HG03558 (cell line): ENCODE measurements around the gene TMEM213.
"Not testable (repeated sequence)": the region's sequence is repeated elsewhere in the genome, so short reads cannot be mapped to it uniquely, and the experiment has no call there.

Experiments
- ATAC-seq: cut with Tn5 transposase; IDR thresholded peaks from one replicate; pipeline ENCODE4 v1.9.1; 2021; ENCODE audit warnings: moderate number of reproducible peaks; ENCODE audit not compliant: unreplicated experiment; ENCODE audit errors: extremely low read depth

Gene TMEM213

DNA sequence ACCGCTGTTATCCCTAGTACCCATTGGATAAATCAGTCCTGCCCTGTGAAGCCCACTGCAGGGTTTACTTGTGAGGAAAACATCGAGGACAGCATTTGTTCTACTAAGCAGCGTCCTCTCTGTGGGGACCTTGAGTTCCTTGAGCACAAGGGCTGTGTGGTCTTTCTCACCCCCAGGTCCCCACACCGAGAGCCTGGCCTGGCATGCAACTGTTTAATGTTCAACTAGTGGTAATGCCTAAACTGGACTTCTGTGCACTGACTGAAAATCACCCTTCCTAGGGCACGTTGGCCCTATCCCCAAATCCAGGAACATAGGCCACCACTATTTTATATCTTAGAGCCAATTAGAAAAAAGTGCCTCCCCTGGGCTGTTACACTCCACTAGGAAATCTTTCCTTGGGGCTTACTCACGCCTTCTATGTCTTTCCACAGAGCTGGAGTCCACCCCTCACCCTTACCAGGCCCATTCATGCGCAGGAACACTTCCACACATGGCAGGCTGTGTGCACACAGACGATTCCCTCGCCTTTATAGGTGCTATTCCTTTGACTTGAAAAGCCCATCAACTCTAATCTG is 1.7 kb upstream of the TMEM213 start:
- ATAC-seq = no peak

DNA sequence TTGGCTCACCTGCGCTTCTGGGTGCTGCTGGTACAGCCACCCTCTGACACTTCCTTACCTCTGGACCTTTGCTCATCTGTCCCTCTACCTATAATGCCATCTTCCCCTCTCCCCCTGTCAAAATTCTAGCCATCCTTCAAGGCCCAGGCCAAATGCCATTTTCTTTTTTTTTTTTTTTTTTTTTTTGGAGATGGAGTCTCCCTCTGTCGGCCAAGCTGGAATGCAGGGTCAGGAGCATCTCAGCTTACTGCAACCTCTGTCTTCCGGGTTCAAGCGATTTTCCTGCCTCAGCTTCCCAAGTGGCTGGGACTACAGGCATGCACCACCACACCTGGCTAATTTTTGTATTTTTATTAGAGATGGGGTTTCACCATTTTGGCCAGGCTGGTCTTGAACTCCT is 748 bp upstream of the TMEM213 start:
- not testable (repeated sequence) for ATAC-seq

DNA sequence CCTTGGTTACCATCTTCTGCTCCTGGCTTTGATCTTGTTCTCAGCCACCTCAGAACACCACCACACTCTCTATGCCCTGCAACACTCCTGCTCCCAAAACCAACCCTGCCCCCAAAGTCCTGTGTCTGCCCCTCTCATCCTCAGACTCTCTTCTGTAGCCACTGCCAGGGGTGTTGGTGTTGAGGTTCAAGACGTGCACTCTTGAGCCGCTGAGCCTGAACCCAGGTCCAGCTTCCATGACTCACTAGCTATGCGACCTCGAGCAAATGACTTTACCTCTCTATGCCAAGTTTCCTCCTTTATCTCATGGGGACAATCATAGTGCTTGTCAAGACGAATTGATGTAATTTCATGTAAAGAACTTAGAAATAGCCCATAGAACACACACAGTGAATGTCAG is 1.0 kb downstream of the TMEM213 start:
- no peak for ATAC-seq

DNA sequence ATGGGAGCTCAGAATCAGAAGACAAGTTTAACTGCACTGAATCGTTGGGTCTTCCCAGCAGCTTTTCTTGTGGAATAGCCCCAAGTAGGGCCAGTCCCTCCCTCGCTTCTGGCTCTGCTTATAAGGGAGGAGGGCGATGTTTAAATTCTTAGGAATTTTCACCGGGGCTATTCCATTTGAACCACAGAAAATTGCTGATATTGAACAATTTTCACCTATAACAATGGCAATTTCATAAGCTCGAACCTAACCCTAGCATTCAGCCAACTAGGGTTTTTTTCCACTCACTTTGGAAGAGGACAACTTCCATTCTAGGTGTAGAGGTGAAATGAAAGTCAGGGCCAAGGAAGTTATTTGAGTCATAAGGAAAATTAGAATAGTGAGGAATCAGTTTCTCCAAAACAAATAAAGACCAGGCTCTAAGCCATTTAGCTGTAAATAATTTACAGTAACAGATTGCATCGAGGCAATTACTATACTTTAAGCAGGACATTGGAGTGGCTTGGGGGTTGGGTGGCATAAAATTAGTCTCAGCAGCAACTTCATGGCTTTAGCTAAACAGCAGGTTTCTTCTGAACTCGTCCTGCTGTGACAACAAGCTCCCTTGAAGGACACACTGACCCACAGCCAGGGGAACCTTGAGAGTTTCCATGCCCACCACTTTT is 1.7 kb downstream of the TMEM213 start:
- ATAC-seq = no peak

DNA sequence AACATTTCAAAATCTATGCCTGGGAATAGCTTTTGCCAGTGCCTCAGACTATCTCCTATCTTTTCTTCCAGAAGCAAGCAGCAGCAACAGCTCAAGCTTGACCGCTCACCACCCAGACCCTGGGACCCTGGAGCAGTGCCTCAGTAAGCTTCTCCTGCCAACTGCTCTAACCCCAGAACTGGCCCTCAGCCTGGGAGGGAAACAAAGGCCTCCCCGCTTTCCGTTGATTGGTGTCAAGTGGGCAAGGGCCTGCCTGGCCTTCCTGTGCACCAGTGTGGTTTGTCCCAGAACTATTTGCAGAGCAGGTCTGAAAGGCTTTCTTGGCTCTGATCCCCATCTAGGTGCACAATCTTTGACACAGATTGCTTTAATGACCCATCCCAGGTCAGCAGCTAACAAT is 3.5 kb downstream of the TMEM213 start:
- ATAC-seq = no peak

DNA sequence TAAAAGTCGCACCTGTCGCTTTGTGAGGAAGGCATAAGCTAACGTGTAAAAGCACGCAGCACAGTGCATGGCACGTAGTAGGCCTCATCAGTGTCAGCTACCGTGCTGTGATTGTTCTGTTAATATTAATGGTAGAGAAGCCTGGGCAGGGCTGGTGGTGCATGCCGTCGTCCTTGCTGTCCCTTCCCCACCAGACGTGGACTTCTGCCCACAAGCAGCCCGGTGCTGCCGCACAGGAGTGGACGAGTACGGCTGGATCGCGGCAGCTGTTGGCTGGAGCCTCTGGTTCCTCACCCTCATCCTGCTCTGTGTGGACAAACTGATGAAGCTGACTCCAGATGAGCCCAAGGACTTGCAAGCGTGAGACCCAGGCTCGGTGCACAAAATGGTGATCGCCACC is 4.9 kb downstream of the TMEM213 start:
- ATAC-seq = no peak

DNA sequence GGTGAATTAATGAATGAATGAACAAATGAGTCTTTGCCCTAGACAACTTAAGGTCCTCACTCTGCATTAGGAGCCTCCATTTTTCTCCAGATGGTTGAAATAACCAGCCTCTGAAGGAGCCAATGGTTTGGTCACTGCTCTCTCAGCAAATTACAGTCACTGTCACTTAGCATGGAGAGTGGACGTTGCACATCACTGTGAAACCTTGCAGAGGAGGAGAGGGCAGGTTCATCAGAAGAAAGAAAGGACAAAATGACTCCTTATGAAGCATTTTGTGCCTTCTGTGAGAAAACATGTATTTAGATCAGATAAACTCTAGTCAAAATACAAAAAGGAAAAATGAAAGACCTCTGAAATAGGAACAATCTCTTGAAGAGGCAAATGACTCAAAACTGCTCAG is 6.8 kb downstream of the TMEM213 start:
- ATAC-seq = no peak

DNA sequence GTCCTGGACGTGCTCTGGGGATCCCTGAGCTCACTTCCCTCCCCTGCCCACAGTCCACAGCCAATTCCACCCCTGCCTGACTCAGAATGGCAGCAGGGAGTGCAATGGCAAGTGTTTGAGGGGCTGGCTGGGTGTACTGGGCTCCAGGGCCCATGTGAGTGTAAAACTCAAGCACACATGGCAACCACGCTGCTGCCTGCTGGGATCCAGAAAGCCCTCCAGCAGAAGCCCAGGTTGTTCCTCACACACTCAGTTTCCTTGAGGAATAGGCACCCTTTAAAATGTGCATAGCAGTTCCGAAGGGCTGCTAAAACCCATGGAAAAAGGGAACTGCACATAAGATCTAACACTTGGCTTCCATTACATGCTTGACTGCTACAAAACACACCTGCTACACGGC is 11.6 kb downstream of the TMEM213 start:
- ATAC-seq = no peak

DNA sequence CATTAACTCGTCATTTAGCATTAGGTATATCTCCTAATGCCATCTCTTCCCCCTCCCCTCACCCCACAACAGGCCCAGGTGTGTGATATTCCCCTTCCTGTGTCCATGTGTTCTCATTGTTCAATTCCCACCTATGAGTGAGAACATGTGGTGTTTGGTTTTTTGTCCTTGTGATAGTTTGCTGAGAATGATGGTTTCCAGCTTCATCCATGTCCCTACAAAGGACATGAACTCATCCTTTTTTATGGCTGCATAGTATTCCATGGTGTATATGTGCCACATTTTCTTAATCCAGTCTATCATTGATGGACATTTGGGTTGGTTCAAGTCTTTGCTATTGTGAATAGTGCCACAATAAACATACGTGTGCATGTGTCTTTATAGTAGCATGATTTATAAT is 13.5 kb downstream of the TMEM213 start:
- ATAC-seq = not testable (repeated sequence)

DNA sequence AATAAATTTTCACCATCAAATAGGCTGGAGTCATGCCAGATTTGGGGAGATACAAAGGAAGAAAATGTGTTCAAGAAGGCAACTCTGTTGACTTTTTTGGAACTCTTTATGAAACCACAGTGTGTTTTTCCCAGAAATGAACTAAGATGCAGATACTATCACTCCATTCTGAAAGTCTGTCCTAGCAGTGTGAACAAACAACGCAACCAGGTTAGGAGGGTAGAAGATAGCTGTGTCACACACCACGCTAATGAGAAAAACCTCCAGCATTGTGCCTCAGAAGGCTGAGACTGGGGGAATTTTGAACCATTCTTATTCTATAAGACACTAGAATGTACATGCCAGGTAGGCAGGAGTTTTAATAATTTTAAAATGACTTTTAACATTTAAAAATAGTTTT is 16.2 kb downstream of the TMEM213 start:
- ATAC-seq = no peak

DNA sequence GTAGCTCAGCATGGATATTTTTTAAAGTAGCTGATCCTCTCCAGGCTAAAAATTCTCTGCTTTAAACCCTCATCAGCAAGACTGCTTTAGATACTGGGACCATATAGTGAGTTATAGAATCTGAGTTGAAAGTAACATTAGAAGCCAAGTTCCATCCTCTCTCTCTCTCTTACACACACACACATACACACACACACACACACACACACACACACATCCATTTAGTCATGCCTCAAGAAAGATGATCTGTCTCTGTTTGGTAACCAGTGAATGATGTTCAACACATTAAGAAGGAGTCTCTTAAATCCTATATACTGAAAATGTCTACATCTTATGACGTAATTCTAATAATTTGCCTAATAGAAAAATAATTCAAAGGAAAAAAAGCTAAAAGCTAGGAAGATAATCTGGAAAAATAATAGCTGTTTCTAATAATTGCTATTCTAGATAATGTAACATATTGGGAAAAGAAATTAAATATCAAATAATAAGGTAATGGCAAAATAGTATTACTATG is 17.1 kb downstream of the TMEM213 start:
- ATAC-seq = no peak

DNA sequence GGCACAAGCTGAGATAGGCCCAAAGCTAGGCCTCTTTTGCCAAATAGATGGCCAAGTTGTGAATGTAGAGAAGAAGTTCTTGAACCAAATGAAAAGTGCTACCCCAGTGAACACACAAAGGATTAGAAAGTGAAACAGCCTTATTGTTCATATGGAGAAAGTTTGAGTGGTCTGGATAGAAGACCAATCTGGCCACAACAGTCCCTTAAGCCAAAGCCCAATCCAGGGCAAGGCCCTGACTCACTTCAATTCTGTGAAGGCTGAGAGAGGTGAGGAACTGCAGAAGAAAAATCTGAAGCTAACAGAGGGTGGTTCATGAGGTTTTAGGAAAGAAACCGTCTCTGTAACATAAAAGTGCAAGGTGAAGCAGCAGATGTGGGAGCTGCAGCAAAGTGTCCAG is 18.9 kb downstream of the TMEM213 start:
- no peak for ATAC-seq

DNA sequence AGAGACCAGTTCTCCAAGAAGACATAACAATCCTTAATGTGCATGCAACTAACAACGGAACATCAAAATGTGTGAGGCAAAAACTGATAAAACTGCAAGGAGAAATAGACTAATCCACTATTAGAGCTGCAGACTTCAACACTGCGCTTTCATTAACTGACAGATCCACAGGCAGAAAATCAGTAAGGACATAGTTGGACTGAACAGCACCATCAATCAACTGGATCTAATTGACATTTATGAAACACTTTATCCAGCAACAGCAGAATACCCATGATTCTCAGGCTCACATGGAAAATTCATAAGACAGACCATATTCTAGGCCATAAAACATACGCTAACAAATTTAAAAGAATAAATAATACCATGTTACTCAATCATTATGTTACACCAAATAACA is 21.8 kb downstream of the TMEM213 start:
- ATAC-seq = no peak

DNA sequence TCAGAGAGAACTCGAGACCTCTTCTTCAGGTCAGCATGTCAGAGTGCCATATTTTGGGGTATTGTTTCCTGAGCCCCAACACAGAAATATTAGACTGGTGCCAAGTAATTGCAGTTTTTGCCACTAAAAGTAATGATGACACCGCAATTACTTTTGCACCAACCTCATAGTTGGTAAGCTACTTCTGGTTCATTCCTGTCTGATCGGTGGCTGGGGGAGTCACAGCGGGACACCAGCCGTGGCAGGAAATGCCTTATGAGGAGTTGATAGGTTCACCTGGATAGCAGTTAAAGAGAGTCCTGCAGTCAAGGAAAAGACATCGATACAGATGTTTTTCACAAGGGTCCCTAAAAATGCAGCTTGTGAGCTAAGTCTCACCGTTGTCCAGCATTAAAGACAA is 24.1 kb downstream of the TMEM213 start:
- ATAC-seq = no peak

DNA sequence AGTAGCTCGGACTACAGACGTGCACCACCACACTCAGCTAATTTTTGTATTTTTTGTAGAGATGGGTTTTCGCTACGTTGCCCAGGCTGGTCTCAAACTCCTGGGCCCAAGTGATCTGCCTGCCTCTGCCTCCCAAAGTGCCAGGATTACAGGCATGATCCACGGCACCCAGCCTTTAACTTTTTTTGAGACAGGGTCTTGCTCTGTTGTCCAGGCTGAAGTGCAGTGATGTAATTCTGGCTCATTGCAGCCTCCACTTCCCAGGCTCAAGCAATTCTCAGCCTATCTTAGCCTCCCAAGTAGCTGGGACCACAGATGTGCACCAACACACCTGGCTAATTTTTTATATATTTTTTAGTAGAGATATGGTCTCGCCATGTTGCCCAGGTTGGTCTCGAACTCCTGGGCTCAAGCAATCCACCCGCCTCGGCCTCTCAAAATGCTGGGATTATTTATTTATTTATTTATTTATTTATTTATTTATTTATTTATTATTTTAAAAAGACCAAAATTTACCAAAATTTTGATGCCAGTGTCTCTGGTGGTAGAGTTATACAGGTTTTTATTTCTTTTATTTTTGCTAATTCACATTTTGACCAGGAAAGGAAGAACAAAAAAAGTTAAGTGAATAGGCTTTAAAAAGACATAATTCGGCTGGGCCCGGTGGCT is 25.2 kb downstream of the TMEM213 start:
- ATAC-seq = no peak

DNA sequence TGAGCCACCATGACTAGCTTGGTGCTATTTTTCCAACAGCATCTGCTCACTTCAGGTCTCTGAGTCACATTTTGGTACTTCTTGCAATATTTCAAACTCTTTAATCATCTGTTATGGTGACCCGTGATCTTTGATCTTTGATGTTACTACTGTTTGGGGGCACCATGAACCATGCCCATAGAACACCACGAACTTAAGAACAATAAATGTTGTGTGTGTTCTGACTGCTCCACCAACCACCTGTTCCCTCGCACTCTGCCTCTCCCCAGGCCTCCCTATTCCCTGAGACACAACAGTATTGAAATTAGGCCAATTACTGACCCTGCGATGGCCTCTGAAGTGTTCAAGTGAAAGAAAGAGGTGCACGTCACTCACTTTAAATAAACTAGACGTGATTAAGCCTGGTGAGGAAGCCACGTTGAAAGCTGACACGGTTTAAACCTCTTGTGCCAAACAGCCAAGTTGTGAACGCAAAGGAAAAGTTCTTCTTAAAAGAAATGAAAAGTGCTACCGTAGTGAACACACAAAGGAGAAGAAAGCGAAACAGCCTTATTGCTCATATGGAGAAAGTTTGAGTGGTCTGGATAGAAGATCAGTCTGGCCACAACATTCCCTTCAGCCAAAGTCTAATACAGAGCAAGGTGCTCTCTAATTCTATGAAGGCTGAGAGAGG is 27.4 kb downstream of the TMEM213 start:
- ATAC-seq = no peak

DNA sequence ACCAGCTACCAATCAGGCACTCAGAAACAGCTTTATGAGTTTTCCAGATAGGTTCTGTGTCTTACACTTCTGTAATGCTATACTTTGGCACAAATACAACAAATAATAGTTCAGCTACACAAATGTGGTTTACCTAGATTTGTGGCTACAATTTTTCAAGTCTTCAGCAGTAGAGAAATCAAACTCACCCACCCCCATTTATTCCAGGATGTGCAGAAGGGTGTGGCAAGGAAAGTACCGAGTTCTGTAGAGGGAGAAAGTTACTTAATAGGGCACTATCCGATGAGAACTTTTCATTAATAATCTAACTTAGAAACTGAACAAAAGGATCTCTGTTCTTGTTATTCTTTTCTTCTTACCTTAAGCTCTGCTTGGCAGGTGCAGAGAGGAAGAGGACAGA is 30.5 kb downstream of the TMEM213 start:
- ATAC-seq = no peak

DNA sequence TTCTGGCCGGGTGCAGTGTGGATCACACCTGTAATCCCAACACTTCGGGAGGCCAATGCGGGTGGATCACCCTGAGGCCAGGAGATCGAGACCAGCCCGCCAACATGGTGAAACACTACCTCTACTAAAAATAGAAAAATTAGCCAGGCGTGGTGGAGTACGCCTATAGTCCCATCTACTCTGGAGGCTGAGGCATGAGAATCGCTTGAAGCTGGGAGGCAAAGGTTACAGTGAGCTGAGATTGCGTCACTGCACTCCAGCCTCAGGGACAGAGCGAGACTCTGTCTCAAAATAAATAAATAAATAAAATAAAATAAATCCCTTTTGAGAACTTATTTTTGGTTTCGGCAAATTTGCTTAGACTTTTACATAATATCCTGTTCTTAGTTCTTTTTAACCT is 31.5 kb downstream of the TMEM213 start:
- ATAC-seq = no peak

DNA sequence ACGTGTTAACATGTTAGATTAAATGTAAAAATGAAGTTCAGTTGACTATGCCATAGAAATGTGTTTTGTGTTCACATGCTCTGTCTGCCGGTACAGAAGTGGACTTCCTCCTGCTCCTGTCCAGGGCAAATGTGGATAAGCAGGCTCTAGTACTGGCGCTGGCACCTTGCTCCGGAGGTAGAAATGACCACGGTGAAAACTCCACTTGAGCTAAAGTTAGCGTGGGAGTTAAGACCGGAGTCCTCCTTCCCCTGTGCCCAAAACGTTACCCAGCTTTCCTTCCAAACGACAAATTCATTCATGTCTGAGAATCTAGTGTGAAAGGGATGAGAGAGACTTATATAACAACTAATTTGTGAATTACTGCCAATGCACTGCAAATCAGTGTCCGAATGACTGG is 35.2 kb downstream of the TMEM213 start:
- ATAC-seq = no peak

DNA sequence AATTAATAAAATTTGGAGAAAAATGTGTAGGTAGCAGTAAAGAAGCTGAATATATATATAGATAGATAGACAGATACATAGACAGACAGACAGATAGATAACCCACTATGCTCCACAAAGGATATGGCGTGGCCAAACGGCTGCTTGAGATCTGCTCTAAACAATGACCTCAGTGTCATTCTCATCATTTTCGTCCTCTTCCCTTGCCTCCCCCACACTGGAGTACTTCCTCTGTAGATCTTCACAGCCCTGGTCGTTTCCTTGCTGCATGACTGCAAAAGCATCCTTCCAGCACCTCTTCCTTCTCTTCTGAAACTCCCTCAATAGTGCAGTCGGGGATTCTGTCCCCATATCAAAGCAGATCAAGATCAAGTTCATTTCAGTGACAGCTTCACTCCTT is 35.8 kb downstream of the TMEM213 start:
- no peak for ATAC-seq

DNA sequence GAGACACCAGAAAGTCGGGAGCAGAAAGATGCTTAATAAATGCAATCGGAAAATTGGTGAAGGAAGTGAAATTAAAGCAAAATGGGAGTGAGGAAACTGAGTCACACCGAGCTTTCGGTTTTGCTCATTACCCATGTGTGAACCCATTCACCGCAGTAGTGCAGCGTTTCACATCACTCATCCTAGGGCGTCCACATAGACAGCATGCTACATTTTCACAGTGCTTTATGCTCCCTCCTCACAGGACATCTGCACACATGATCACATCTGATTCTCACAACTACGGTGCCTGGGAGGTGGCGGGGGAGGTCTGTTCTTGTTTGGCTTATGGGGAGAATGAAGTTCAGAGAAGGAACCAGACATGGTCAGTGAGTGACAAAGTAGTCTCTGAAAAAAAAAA is 36.8 kb downstream of the TMEM213 start:
- no peak for ATAC-seq
